ENCODE measurements around the gene S100A5. TPM values are rescaled to one million over a fixed set of nuclear protein-coding genes. Genes with fewer than 3 reads are reported as not detected.

Gene S100A5
- total RNA-seq, 4 donors from 2014 or later, result not detected

DNA sequence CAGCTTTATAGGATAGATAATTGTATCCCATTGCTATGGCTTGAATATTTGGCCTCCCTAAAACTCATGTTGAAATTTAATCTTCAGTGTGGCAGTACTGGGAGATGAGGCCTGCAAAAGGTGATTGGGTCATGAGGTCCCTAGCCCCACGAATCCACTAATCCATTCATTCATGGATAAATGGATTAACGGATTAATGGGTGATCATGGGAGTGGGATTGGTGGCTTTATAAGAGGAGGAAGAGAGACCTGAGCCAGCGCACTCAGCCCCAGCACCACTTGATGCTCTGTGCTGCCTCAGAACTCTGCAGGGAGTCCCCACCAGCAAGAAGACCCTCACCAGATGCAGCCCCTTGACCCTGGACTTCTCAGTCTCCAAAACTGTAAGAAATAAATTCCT, 37.0 kb downstream of the S100A5 start:
- WGBS, 2 donors (ENCODE audit: low coverage in 1 of 2), result 60 to 90% methylated on average over 1 to 3 of the region's 3 CpGs
- TF ChIP-seq EP300 (IDR thresholded peaks at IDR 0.05) (no peak), POLR2AphosphoS5 (IDR thresholded peaks at IDR 0.05) (no peak), POLR2A (IDR thresholded peaks at IDR 0.05) (no peak)
- TF ChIP-seq, protein P1, sequence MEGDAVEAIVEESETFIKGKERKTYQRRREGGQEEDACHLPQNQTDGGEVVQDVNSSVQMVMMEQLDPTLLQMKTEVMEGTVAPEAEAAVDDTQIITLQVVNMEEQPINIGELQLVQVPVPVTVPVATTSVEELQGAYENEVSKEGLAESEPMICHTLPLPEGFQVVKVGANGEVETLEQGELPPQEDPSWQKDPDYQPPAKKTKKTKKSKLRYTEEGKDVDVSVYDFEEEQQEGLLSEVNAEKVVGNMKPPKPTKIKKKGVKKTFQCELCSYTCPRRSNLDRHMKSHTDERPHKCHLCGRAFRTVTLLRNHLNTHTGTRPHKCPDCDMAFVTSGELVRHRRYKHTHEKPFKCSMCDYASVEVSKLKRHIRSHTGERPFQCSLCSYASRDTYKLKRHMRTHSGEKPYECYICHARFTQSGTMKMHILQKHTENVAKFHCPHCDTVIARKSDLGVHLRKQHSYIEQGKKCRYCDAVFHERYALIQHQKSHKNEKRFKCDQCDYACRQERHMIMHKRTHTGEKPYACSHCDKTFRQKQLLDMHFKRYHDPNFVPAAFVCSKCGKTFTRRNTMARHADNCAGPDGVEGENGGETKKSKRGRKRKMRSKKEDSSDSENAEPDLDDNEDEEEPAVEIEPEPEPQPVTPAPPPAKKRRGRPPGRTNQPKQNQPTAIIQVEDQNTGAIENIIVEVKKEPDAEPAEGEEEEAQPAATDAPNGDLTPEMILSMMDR (IDR thresholded peaks at IDR 0.05), result no peak
- no peak for ATAC-seq

DNA sequence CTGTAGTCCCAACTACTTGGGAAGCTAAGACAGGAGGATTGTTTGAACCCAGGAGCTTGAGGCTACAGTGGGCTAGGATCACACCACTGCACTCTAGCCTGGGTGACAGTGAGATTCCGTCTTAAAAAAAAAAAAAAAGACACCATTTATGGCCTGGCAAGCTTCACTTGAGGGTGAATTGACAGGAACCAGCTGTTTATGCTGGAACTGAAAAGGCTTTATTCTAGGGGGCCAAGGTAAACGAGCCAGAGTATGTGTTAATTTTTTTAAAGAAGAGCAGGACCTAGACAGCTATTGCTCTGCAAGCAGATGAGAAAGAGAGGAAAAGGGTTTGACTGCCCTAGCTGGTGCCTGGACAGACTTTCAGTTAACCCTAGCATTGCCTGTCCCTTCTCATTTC, 42.0 kb downstream of the S100A5 start:
- Histone ChIP-seq H3K36me3 (no peaks in the 10 kb centered on the region), H3K4me3 (no peak overlapping the region), H3K4me1 (peaks cover 0 to 5% (median under 1%) of the 10 kb centered on the region in 3 donors), H3K9me3 (no peaks in the 10 kb centered on the region), H3K27ac (no peak overlapping the region), H3K27me3 (no peaks in the 10 kb centered on the region)
- WGBS, 2 donors (ENCODE audit: low coverage in 1 of 2), result 8 to 17% methylated on average over 1 to 2 of the region's 2 CpGs
- ATAC-seq, result no peak
- TF ChIP-seq, protein P1 (IDR thresholded peaks at IDR 0.05), result no peak
- TF ChIP-seq POLR2A (IDR thresholded peaks at IDR 0.05), result no peak
- no peak for TF ChIP-seq POLR2AphosphoS5 (IDR thresholded peaks at IDR 0.05)
- TF ChIP-seq EP300 (IDR thresholded peaks at IDR 0.05), result no peak

More for the DNA sequence above, 37.0 kb downstream of the S100A5 start:
- H3K9me3 ChIP-seq, result no peaks in the 10 kb centered on the region
- no peaks in the 10 kb centered on the region for H3K36me3 ChIP-seq
- no peak overlapping the region for H3K27ac ChIP-seq
- H3K4me1 ChIP-seq, result peaks cover 3 to 26% (median 8%) of the 10 kb centered on the region in 3 donors
- no peak overlapping the region for H3K4me3 ChIP-seq
- H3K27me3 ChIP-seq, result no peaks in the 10 kb centered on the region

DNA sequence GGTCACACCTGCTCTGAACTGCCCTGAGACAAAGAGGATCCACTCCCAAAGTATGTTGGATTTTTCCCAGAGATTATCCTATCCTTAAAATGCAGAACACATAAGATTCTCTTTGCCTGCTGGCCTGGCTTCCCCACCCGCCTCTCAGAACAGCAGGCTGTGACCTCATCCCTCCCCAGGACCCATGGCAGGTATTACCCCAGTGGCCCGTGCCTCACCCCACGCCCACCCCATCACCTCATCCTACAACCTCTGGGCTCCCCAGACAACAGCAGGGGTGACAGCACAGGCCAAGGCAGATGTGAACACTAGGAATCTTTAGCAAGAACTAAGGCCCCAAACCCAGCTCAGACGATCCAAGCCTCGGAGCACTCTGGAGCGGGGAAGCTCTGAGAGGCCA, 45.2 kb downstream of the S100A5 start:
- H3K9me3 ChIP-seq, result no peaks in the 10 kb centered on the region
- TF ChIP-seq POLR2A (IDR thresholded peaks at IDR 0.05) (no peak), POLR2AphosphoS5 (IDR thresholded peaks at IDR 0.05) (no peak), EP300 (IDR thresholded peaks at IDR 0.05) (no peak)
- TF ChIP-seq, protein P1 (IDR thresholded peaks at IDR 0.05), result no peak
- 51% methylated on average over 4 of the region's 6 CpGs; no CpG with 5 or more reads in 1 of the 2 donors for WGBS, 2 donors (ENCODE audit: low coverage in 1 of 2)
- H3K36me3 ChIP-seq, result no peaks in the 10 kb centered on the region
- peaks cover 0 to 22% (median 12%) of the 10 kb centered on the region in 3 donors for H3K4me1 ChIP-seq
- no peak overlapping the region for H3K4me3 ChIP-seq
- H3K27me3 ChIP-seq, result no peaks in the 10 kb centered on the region
- ATAC-seq, result no peak
- H3K27ac ChIP-seq, result no peak overlapping the region

DNA sequence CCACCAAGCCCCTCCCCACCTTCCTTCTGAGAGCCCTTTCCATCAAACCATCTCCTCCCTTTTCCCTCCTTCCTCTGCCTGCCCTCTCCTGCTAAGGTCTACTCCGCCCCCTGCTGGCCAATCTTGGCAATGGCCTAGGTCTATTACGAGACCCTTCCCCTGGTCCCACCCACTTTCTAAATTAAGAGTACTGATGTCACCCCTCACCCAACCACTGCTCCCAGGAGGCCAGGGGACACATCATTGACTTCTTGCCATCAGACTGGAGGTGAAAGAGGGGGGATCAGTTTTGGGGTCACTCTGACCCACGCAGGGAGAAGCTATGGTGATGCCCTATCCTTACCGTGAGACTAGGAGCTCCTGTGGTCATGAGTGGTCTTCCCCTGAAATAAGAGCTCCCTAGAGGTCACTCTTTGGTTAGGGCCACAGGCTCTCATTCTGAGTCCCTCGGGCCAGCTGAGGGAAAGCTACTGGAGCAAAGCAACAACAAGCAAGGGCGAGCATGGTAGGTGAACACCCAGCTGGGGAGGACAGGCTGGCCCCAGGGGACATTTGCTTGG, 45.7 kb downstream of the S100A5 start:
- H3K36me3 ChIP-seq, result no peaks in the 10 kb centered on the region
- no peaks in the 10 kb centered on the region for H3K27me3 ChIP-seq
- no peak overlapping the region for H3K27ac ChIP-seq
- 19 to 43% methylated on average over 3 of the region's 6 CpGs for WGBS, 2 donors (ENCODE audit: low coverage in 1 of 2)
- no peak overlapping the region for H3K4me3 ChIP-seq
- H3K9me3 ChIP-seq, result no peaks in the 10 kb centered on the region
- H3K4me1 ChIP-seq, result peaks cover 0 to 27% (median 13%) of the 10 kb centered on the region in 3 donors
- TF ChIP-seq, protein P1 (IDR thresholded peaks at IDR 0.05), result peak; percentile 87 to 92 (median 88)
- no peak for TF ChIP-seq POLR2AphosphoS5 (IDR thresholded peaks at IDR 0.05)
- ATAC-seq, result no peak

DNA sequence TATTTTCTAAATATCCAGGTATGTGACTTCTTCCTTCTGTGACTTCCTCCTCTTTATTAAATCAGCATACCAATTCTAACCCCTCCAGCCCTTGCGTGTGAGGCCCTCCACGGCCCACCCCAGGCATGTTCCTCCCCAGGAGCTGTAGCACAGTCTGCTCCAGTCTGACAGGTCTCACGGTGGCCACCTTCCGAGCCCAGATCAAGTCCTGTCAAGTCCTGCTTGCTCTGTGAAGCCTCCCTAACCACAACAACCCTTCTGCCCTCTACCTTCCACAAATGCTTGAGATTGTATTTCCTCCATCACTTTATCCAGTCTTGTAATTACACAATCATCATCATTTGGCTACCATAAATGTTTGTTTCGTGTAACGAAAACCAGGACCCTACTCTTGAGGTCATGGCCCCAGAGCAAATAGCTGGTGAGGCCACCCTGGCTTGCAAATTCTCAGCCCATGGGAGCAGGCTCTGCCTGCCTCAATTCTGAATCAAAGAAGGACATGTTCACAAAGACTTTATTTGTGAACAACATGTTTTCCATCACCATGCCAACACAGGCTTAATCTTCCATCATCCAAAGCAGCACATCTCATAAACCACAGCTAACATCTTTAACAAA, 47.3 kb downstream of the S100A5 start:
- TF ChIP-seq POLR2AphosphoS5 (IDR thresholded peaks at IDR 0.05) (no peak), POLR2A (IDR thresholded peaks at IDR 0.05) (no peak), EP300 (IDR thresholded peaks at IDR 0.05) (no peak)
- TF ChIP-seq, protein P1 (IDR thresholded peaks at IDR 0.05), result no peak
- Histone ChIP-seq H3K4me1 (peaks cover 0 to 37% (median 13%) of the 10 kb centered on the region in 3 donors), H3K27ac (peak overlapping the region in 1 of 4 donors; percentile 20), H3K36me3 (no peaks in the 10 kb centered on the region), H3K27me3 (no peaks in the 10 kb centered on the region), H3K9me3 (no peaks in the 10 kb centered on the region), H3K4me3 (no peak overlapping the region)
- no peak for ATAC-seq
- 75 to 81% methylated on average over 4 to 5 of the region's 6 CpGs for WGBS, 2 donors (ENCODE audit: low coverage in 1 of 2)

Measured in gastroesophageal sphincter (tissue), 4 donors.